HepG2 (cell line): ENCODE data around the gene ZNF816. TPM values are rescaled to one million over a fixed set of nuclear protein-coding genes. Genes with fewer than 3 reads are reported as not detected.

Experiments
- ATAC-seq: fragments of 200-7000 bp; cut with Tn5 transposase; 3 replicates; pipeline ENCODE4 v1.9.1; 2020; ENCODE audit warnings: mild to moderate bottlenecking, moderate library complexity
- BruUV-seq: library from RNA; stranded (reverse); fragments of 400-500 nt; replicated peaks from 2 replicates; lab custom pipeline; 2021; lab: Mats Ljungman, UMichigan
- CTCF ChIA-PET: fragments of 300-600 bp; formaldehyde crosslinking; extraction: SDS; loops from one replicate; lab custom pipeline; 2021; ENCODE audit warnings: low total read pairs, inconsistent platforms, low intra/inter-chr PET ratio; lab: Yijun Ruan, JAX
- POLR2A ChIA-PET: fragments of 350-600 bp; sonication (Branson Sonifier 250); formaldehyde crosslinking; loops from one replicate; lab custom pipeline; 2020; ENCODE audit warnings: antibody characterized with exemption, inconsistent platforms; lab: Yijun Ruan, JAX
- DNase-seq: peaks from one replicate; pipeline ENCODE4 v3.0.0-alpha.2; 2015; ENCODE audit warnings: low spot score
- FAIRE-seq: peaks from 3 replicates; lab custom pipeline; 2011; peaks lifted over from hg19 to GRCh38; lab: Jason Lieb, UNC
- H2AFZ ChIP-seq: one replicate; pipeline ENCODE4 v1.6.1; 2011; ENCODE audit warnings: low read length, inconsistent platforms
- H3K27ac ChIP-seq: fragments of 300-600 bp; 3 replicates; pipeline ENCODE4 v1.8.0; 2011; ENCODE audit warnings: mixed run types, mild to moderate bottlenecking, mixed read lengths, low read length, inconsistent platforms; ENCODE audit not compliant: insufficient read depth; ENCODE audit errors: extremely low read length
- H3K27me3 ChIP-seq, 2 experiments: fragments of 200-600 bp in 1 of 2; 2 replicates in 1 of 2; 3 replicates in 1 of 2; pipeline versions ENCODE4 v1.6.0 to v1.8.0; 2011; ENCODE audit warnings: low read length in 2 of 2, mild to moderate bottlenecking in 2 of 2, moderate library complexity in 2 of 2, inconsistent platforms in 1 of 2; ENCODE audit not compliant: insufficient read depth in 2 of 2, control insufficient read depth in 1 of 2
- H3K36me3 ChIP-seq, 2 experiments: fragments of 200-600 bp in 1 of 2; replicated peaks in 1 of 2; 2 replicates in 1 of 2; 3 replicates in 1 of 2; pipeline versions ENCODE4 v1.5.1 to v1.8.0; 2011; ENCODE audit warnings: low read length in 2 of 2, inconsistent platforms in 1 of 2; ENCODE audit not compliant: insufficient read depth in 2 of 2, control insufficient read depth in 1 of 2
- H3K4me1 ChIP-seq: 2 replicates; pipeline ENCODE4 v1.5.1; 2012; ENCODE audit warnings: low read length, inconsistent platforms; ENCODE audit not compliant: insufficient read depth
- H3K4me2 ChIP-seq: 2 replicates; pipeline ENCODE4 v1.6.0; 2011; ENCODE audit warnings: low read depth, low read length, inconsistent platforms
- H3K4me3 ChIP-seq, 3 experiments: fragments of 200-600 bp in 1 of 3; sonication (generic), shearing (Covaris generic) in 1 of 3; replicated peaks in 1 of 3; 2 replicates each; pipeline ENCODE4 v1.5.1; 2011 to 2016; ENCODE audit warnings: low read length in 3 of 3, inconsistent platforms in 2 of 3, low read depth in 2 of 3, mild to moderate bottlenecking in 2 of 3, control low read depth in 1 of 3, mixed read lengths in 1 of 3; ENCODE audit not compliant: insufficient read depth in 1 of 3
- H3K79me2 ChIP-seq: one replicate; pipeline ENCODE4 v1.6.1; 2011; ENCODE audit warnings: low read length, inconsistent platforms; ENCODE audit not compliant: insufficient read depth
- H3K9ac ChIP-seq: 2 replicates; pipeline ENCODE4 v1.6.0; 2011; ENCODE audit warnings: mild to moderate bottlenecking, low read depth, low read length, inconsistent platforms; ENCODE audit not compliant: insufficient read depth
- H3K9me3 ChIP-seq: 2 replicates; pipeline ENCODE4 v1.5.1; 2012; ENCODE audit warnings: mild to moderate bottlenecking, low read length
- H4K20me1 ChIP-seq: 2 replicates; pipeline ENCODE4 v1.6.0; 2011; ENCODE audit warnings: inconsistent platforms, mild to moderate bottlenecking, low read length, moderate library complexity; ENCODE audit not compliant: insufficient read depth
- CTCF ChIP-seq: sonication (generic); formaldehyde crosslinking; IDR thresholded peaks from 2 replicates; pipeline ENCODE4 v1.5.0; 2020; ENCODE audit warnings: mild to moderate bottlenecking, missing genetic modification reagents, moderate library complexity
- SMARCE1 ChIP-seq: fragments of 450-650 bp; IDR thresholded peaks from 2 replicates; pipeline ENCODE4 v1.6.1; 2017; ENCODE audit warnings: borderline replicate concordance
- ZBTB33 ChIP-seq: sonication (generic); formaldehyde crosslinking; IDR thresholded peaks from 2 replicates; pipeline ENCODE4 v1.4.0; 2020; ENCODE audit warnings: missing genetic modification reagents
- WGBS: methylation state at CpG from one replicate; pipeline ENCODE4 v1.1.6; 2017; ENCODE audit warnings: low lambda C conversion rate; 5-methylcytosine and 5-hydroxymethylcytosine counted together
- in situ Hi-C: cut with HindIII; loops from 2 replicates; pipeline ENCODE4 v1.10.0; 2017; ENCODE audit warnings: low pct_unique_long_range_greater_than_20kb; ENCODE audit not compliant: extremely low pct_ligation_motif_present
- intact Hi-C: fragments of 100-400 bp; cut with micrococcal nuclease; formaldehyde crosslinking; loops from one replicate; pipeline ENCODE4 v1.10.0; 2022; ENCODE audit not compliant: unreplicated experiment
- polyA plus RNA-seq, 8 experiments: library from polyadenylated mRNA; depleted of rRNA in 3 of 8; stranded (reverse) in 7 of 8; unstranded in 1 of 8; fragments of >200 nt; fragmentation: Illumina TruSeq in 4 of 8; extraction: Trizol in 4 of 8; gene quantifications; 2 replicates each; pipeline versions ENCODE4 v1.2.1 to v1.2.3, GENCODE V29; 2011 to 2016; ENCODE audit warnings: low read depth in 4 of 8, missing spikeins in 1 of 8, mixed read lengths in 1 of 8; ENCODE audit not compliant: insufficient read depth in 1 of 8
- total RNA-seq, 5 experiments: library from RNA; depleted of rRNA; stranded (reverse); fragments of >200 nt; fragmentation: Illumina TruSeq; extraction: Trizol; gene quantifications; 2 replicates each; pipeline ENCODE4 v1.2.3, GENCODE V29; 2016; ENCODE audit warnings: low read depth in 1 of 5

Gene ZNF816
- total and polyA plus RNA-seq, 2 of the 13 experiments (the other 11 are each of a cell fraction or from before 2014, with no cell fraction given), result 5.2 to 14.1 TPM

GRCh38 chr19:52993342-52994178, 30.9 kb upstream of the ZNF816 start:
- Histone ChIP-seq H3K27me3 (no peaks in the 10 kb centered on the region), H3K27ac (no peak overlapping the region), H3K9ac (no peak overlapping the region), H3K4me2 (no peak overlapping the region), H4K20me1 (no peaks in the 10 kb centered on the region), H3K9me3 (peaks cover 44% of the 10 kb centered on the region), H3K79me2 (no peaks in the 10 kb centered on the region), H2AFZ (no peak overlapping the region), H3K36me3 (no peaks in the 10 kb centered on the region), H3K4me1 (no peaks in the 10 kb centered on the region), H3K4me3 (no peak overlapping the region)
- no peak for DNase-seq
- intact Hi-C loops, result no loop called here
- in situ Hi-C loops, result no loop called here
- FAIRE-seq, result no peak
- POLR2A ChIA-PET, result no interaction called here
- no peak for ATAC-seq
- CTCF ChIA-PET, result no interaction called here
- no peak for TF ChIP-seq SMARCE1
- peak; percentile 22; the same call in 1 of the 2 replicates for TF ChIP-seq ZBTB33 (CRISPR knock-in tag)
- TF ChIP-seq CTCF (CRISPR knock-in tag), result peak; percentile 18; the same call in 1 of the 2 replicates
- WGBS, result 86% methylated on average over 48 of the region's 50 CpGs
- no TSS peak for BruUV-seq
